ENCODE measurements around the gene KRT12. TPM values are rescaled to one million over a fixed set of nuclear protein-coding genes. Genes with fewer than 3 reads are reported as not detected.

KRT12 gene
- total RNA-seq, 1 experiment from 2014 or later: not detected

DNA sequence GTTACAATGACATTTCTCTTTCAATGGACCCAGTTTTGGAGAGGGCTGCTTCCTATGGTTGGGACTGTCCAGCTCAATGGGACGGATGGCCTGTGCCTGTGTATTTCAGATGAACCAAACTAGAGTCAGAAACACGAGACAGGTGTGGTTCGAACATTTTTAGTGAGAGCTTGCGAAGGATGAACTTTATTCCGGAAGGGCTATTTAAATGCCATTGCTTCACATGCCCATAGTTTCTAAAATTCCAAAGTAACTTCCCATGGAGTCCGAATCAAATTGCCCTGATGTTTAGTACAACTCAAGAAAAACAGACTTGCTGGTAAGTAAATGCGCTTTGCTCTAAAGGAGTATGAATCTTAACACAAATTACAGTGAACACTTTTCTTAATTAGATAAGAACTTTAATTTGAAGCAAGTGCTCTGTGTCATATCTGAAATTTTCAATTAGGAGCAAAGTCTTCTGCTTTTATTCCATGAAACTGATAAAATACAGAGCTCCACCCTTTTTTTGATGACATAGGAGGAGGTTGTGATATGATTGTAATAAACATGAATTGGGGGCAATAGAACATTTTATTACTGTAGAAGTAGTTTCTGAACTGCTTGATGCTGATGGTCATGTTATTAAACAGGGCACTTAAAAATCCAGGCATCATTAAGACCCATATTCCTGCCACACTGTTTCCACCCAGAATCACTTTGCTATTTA is 16.8 kb upstream of the KRT12 start:
- POLR2A ChIA-PET: no interaction called here
- no TSS peak for BruUV-seq (replicated peaks)

DNA sequence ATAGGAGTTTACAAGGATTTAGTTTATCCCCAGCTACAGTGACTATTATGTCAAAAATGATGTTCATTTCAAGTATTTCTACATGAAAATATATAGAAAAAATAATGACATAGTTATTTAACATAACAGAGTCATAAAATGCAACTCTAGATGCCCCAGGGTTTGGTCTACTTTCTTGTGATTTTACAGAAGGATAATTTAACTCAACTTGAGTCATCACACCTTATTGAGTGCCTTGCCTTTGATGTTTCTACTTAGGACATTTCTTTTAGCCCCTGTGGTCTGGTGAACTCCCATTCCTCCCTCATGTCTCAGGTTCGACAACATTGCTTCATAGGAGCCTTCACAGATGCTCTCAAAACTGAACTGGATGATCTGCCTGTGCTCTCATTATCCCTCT is 16.0 kb upstream of the KRT12 start:
- intact Hi-C loops (cut with micrococcal nuclease; ENCODE audit: unreplicated experiment): no loop called here
- ChIA-PET CTCF (no interaction called here), POLR2A (no interaction called here)
- Mint-ChIP-seq H3K27me3 (ENCODE audit: insufficient read depth, unreplicated experiment) (no peaks in the 10 kb centered on the region), H3K27ac (ENCODE audit: unreplicated experiment) (no peak overlapping the region), H3K4me3 (ENCODE audit: unreplicated experiment) (no peak overlapping the region), H3K36me3 (ENCODE audit: insufficient read depth, unreplicated experiment) (no peaks in the 10 kb centered on the region), H3K4me1 (ENCODE audit: low read depth, unreplicated experiment) (peaks cover 12% of the 10 kb centered on the region), H3K9me3 (ENCODE audit: unreplicated experiment) (no peaks in the 10 kb centered on the region)
- no peak overlapping the region for H3K4me3 ChIP-seq (ENCODE audit: low read depth, low read length)
- TF ChIP-seq, protein P1, sequence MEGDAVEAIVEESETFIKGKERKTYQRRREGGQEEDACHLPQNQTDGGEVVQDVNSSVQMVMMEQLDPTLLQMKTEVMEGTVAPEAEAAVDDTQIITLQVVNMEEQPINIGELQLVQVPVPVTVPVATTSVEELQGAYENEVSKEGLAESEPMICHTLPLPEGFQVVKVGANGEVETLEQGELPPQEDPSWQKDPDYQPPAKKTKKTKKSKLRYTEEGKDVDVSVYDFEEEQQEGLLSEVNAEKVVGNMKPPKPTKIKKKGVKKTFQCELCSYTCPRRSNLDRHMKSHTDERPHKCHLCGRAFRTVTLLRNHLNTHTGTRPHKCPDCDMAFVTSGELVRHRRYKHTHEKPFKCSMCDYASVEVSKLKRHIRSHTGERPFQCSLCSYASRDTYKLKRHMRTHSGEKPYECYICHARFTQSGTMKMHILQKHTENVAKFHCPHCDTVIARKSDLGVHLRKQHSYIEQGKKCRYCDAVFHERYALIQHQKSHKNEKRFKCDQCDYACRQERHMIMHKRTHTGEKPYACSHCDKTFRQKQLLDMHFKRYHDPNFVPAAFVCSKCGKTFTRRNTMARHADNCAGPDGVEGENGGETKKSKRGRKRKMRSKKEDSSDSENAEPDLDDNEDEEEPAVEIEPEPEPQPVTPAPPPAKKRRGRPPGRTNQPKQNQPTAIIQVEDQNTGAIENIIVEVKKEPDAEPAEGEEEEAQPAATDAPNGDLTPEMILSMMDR (IDR thresholded peaks at IDR 0.05; ENCODE audit: insufficient read depth in 1 of 2, low read depth in 1 of 2, low read length in 1 of 2, severe bottlenecking in 1 of 2, unreplicated experiment in 1 of 2): no peak
- no peaks in the 10 kb centered on the region for H3K9me3 ChIP-seq
- H3K4me1 ChIP-seq: peaks cover 4% of the 10 kb centered on the region; the same call in 1 of the 2 replicates
- H3K27me3 ChIP-seq (replicated peaks; ENCODE audit: control insufficient read depth, insufficient read depth, low read length): no peaks in the 10 kb centered on the region
- DNase-seq: no peak
- H3K36me3 ChIP-seq (ENCODE audit: control insufficient read depth, insufficient read depth, low read length): no peaks in the 10 kb centered on the region
- BruUV-seq (replicated peaks): no TSS peak

More for the DNA sequence above, 16.8 kb upstream of the KRT12 start:
- intact Hi-C loops (cut with micrococcal nuclease; ENCODE audit: unreplicated experiment): no loop called here
- no peaks in the 10 kb centered on the region for H3K27me3 Mint-ChIP-seq (ENCODE audit: insufficient read depth, unreplicated experiment)
- TF ChIP-seq, protein P1 (IDR thresholded peaks at IDR 0.05; ENCODE audit: insufficient read depth in 1 of 2, low read depth in 1 of 2, low read length in 1 of 2, severe bottlenecking in 1 of 2, unreplicated experiment in 1 of 2): no peak
- no peak overlapping the region for H3K27ac Mint-ChIP-seq (ENCODE audit: unreplicated experiment)
- DNase-seq: no peak
- no peak overlapping the region for H3K4me3 Mint-ChIP-seq (ENCODE audit: unreplicated experiment)
- no peaks in the 10 kb centered on the region for H3K9me3 Mint-ChIP-seq (ENCODE audit: unreplicated experiment)
- H3K36me3 ChIP-seq (ENCODE audit: control insufficient read depth, insufficient read depth, low read length): no peaks in the 10 kb centered on the region
- peaks cover 9% of the 10 kb centered on the region; the same call in 1 of the 2 replicates for H3K4me1 ChIP-seq
- H3K4me1 Mint-ChIP-seq (ENCODE audit: low read depth, unreplicated experiment): peaks cover 12% of the 10 kb centered on the region
- no peaks in the 10 kb centered on the region for H3K9me3 ChIP-seq
- H3K36me3 Mint-ChIP-seq (ENCODE audit: insufficient read depth, unreplicated experiment): no peaks in the 10 kb centered on the region
- H3K4me3 ChIP-seq (ENCODE audit: low read depth, low read length): no peak overlapping the region
- CTCF ChIA-PET: no interaction called here
- no peaks in the 10 kb centered on the region for H3K27me3 ChIP-seq (replicated peaks; ENCODE audit: control insufficient read depth, insufficient read depth, low read length)

DNA sequence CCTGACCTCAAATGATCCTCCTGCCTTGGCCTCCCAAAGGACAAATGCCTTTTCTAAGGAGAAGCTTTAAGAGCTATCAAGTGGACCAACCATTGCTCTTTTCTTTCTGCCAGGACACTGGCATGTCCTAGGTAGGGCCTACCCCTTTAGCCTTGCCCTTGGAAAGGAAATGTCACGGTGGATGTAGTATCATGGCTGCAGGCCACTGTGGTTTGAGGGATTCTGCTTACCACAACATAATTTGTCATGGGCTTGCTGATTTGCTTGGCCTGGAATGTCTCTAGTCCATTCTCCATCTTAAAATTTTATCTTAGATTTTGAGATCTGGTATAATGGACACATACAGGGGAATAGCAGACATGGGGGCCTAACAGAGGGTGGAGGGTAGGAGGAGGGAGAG is 12.0 kb upstream of the KRT12 start:
- no peak overlapping the region for H3K4me3 Mint-ChIP-seq (ENCODE audit: unreplicated experiment)
- no peak overlapping the region for H3K27ac Mint-ChIP-seq (ENCODE audit: unreplicated experiment)
- ChIA-PET CTCF (no interaction called here), POLR2A (no interaction called here)
- TF ChIP-seq, protein P1 (IDR thresholded peaks at IDR 0.05; ENCODE audit: insufficient read depth in 1 of 2, low read depth in 1 of 2, low read length in 1 of 2, severe bottlenecking in 1 of 2, unreplicated experiment in 1 of 2): no peak
- peaks cover 4% of the 10 kb centered on the region; the same call in 1 of the 2 replicates for H3K4me1 ChIP-seq
- H3K9me3 Mint-ChIP-seq (ENCODE audit: unreplicated experiment): no peaks in the 10 kb centered on the region
- no peaks in the 10 kb centered on the region for H3K9me3 ChIP-seq
- no peaks in the 10 kb centered on the region for H3K27me3 ChIP-seq (replicated peaks; ENCODE audit: control insufficient read depth, insufficient read depth, low read length)
- no peaks in the 10 kb centered on the region for H3K27me3 Mint-ChIP-seq (ENCODE audit: insufficient read depth, unreplicated experiment)
- H3K4me3 ChIP-seq (ENCODE audit: low read depth, low read length): no peak overlapping the region
- no TSS peak for BruUV-seq (replicated peaks)
- no peaks in the 10 kb centered on the region for H3K36me3 Mint-ChIP-seq (ENCODE audit: insufficient read depth, unreplicated experiment)
- DNase-seq: no peak
- intact Hi-C loops (cut with micrococcal nuclease; ENCODE audit: unreplicated experiment): no loop called here
- peaks cover 7% of the 10 kb centered on the region for H3K4me1 Mint-ChIP-seq (ENCODE audit: low read depth, unreplicated experiment)
- no peaks in the 10 kb centered on the region for H3K36me3 ChIP-seq (ENCODE audit: control insufficient read depth, insufficient read depth, low read length)
